Activated naive CD8-positive, alpha-beta T cell treated with anti-CD3 and anti-CD28 coated beads, Interleukin-2, amount 50 U/mL, for 16 hours (primary cell): ENCODE measurements around the gene RAD51B.
"Not testable (repeated sequence)": the region's sequence is repeated elsewhere in the genome, so short reads cannot be mapped to it uniquely, and the experiment has no call there.

Experiments used
- DNase-seq: peaks from one replicate; pipeline ENCODE4 v3.0.0-alpha.2; 2020; ENCODE audit warnings: low read depth, low spot score

The RAD51B gene

DNA sequence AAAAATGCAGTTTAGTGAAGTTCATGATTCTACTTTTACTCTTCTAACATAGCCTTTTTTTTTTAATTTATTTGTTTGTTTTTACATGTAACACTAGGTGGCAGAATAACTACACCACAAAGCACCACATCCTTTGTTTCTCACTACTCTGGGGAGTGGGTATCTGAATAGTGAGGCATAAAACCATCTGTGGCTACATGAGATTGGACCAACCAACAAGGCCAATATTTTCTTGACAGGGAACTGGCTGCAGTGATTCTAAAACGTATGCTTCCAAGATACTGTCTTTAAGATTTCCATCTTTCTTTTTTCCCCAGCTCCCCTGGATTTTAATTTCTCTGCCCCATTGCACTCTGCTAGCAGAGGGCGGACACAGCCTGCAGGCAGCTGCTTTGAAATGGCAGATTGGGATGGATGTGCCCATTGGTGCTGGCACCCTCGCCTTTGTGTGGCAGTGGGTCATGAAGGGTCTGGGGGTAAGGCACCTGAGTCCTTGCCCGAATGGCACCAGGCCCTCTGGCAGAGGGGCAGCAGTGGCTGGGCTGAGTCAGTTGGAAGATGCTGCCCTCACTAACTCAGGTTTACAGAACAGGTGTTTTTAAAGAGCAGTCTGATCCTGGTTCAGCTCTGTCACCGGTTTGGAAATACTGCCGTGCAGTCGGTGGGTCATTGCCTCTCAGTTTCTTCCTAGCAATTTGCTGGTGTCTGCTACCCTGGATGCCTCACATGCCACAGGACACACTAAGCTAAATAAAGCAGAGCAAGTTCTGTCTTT lies 429.1 kb downstream of the RAD51B start:
- DNase-seq, result no peak

DNA sequence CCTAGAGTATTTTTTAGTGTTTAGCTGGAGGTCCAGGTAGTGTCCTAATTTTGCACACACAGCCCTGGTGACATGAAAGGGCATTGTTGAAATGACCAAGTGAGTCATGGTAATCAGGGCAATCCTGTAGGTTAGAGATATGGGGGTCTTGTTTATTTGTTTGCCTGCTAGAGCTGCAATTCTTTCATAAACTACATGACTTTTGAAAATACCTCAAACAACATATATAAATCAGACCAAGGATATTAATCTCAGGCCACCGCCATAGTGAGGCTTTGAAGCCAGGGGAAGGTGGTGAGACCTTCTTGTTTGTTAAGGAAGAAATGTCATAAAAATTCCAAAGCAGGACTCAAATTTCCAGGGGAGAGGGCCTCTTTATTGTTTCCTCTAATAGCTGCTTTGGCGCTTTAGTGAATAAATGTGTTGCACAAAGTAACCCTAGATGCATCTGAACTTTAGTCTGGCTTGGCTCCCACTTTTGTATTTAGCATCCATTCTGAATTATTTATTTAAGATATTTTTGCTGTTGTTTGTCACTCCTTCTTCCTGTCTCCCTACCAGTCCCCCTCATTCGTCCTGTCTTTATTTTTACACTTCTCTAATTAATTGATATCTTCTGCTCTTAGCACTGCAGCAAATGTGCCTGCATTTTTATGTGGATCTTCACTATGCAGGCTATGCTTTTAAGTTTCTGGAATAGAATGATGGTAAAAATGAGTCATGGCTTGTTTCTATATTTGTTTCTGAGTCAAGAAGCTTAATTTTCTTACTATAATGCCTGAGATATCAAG lies 430.3 kb downstream of the RAD51B start:
- DNase-seq, result no peak

DNA sequence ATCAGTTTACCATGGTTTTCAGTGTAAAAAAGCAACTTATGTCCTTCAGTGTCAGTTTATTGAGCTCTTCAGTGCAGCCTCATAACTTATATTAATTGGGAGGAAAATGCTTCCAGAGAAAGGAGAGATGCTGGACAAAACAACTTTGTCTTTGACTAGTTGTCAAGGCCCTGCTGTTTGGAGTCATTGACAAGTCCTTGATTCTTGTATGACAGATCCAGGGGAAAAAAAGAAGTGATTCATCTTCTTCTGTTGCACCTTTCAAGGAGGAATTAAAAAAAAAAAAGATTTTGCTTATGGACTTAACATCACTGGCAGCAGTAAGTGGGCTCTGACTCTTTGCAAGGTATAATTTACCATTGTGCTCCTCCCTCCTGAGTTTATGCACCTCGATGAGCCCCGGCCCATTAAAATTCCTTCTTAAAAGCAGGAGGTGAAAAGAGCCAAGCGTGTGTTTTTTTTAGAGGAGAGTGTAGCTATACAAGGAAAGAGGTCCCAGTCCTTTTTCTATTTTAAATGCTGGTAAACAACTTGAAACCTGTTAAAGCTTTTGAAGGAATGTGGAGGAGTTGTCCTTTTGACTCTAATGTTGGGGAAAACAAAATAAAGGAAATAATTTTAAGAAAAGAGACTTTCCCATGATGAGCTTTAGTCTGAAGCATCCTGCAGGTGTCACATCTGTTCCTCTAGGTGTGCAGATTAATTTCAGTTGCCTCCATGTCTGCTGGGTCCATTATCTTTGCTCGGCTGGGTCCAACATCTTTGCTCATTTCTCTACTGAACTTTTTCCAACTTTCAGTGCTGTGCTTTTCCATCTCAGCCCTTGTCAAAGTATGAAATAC lies 431.6 kb downstream of the RAD51B start:
- DNase-seq, result no peak

DNA sequence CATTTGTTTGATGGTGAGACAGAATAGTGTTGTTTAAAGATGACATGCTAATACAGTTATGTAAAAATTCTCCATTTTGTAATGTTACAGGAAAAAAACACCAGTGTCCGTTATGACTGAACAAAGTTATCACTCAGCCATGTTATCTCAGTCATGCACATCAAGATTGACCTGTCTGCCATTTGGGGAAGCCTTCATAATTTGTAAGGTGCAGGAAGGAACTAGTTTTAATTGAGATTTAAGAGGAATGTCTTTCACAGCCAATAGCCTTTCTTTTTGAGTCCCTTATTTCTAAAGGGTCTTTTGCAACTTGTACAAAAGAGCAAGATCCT lies 432.2 kb downstream of the RAD51B start:
- no peak for DNase-seq

DNA sequence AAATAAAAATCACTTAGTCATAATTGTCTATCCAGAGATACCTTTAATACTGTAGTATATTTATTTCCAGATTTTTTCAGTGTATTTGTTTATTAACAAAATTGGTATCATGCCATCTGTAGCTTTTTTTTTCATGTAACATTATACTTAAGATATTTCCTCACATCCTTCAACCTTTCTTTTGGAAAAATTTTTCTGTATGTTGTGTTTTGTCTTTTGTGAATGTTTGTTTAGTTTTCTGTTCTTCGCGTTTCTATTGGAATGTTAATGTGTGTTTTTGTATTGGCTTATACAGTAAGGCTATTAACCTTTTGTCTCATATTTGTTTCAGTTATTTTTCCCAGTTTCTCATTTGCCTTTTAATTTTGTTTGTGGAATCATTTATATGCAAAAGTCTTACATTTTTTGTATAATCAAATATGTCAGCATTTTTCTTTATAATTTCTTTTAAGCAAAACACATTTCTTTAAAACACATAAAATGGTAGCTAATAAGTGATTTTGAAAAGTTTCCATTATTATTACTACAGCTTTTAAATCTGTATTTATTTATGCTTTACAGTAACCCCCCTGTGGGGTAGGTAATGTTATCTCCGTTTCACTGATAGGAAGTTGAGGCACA lies 433.7 kb downstream of the RAD51B start:
- DNase-seq, result no peak

DNA sequence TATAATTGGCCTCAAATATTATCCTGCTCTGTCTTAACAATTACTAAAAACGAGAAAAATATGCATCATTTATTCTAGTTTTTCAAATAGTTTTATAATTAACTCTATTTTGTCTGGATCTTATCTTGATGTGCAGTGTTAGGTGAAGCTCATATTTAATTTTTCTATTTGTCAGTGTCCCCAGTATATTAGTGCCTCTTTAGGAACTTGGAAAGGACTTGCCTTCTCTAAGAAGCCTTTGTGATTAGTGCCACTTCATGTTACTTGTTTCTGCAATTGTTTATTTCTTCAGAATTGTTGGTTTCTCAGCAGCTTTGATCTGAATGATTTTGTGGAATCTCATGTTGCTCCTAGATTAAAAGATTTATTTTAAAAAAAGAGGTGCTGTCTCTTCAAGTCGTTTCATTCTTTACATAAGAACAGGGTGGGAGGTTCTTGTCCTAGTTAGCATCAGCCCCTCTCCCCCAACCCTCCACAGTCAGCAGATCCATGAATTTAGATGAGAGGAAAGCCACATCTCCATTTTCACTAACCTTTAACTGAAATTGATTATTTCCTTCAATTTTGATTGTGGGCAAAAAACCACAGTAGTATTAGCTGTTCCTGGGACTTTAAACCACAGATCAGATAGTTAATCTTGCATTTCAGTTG lies 434.4 kb downstream of the RAD51B start:
- DNase-seq, result no peak

DNA sequence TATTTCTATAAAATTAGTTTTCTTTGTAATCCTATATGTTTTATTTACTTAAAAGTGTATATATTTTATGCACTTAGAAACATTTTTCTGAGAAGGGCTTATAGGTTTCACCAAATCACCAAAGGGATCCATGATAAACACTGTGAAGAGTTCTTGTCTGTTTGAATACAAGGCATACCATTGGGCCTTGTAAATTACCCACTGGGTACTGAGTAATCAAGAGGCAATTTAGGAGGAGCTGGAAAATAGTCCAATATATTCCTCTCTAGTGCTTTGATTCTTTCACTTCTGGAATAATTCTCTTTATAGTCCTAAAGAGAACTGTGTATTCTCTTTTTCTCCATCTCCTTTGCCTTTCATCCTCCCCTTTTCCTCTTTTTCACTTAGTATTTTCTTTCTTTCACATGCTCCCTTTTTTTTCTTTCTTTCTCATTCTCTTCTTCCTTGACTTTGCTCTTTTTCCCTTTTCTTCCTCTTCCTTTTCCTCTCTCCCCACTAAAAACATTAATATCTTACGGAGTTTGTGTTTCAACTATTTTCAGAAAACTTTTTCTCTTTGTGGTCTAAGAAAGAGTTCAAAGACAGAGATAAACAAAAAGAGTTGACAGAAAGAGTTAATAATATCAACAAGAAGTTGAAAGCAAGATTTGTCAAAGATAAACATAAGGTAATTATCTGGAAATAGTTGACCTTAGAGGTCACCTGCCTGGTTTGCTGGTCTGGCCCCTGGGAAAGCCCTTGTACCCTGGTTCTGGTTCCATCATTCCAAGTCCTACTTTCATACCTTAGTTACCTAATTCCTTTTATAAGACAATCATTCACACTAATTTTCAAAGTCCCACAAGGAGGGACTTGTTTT lies 435.3 kb downstream of the RAD51B start:
- DNase-seq, result no peak

DNA sequence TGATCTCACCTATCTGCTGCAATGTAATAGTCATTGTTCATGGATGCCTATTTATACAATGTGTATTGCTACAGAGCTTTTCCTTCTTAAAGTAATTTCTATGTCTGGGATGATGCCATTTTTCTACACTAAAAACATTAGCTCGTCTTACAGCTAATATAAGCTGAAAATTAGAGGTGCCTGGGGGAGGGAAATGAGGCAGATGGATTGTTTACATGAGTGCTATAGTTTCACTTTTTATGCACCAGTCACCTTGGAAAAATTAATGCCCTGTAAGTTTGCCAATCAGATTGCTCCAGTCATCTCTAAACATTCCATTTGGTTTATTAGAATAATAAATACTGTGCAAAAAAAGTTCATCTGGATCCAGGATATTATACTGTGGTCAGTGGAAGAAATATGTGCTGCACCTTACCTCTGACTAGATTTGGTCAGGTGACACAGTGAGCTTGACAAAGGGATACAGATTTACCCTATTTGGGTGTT lies 436.2 kb downstream of the RAD51B start:
- DNase-seq, result no peak

DNA sequence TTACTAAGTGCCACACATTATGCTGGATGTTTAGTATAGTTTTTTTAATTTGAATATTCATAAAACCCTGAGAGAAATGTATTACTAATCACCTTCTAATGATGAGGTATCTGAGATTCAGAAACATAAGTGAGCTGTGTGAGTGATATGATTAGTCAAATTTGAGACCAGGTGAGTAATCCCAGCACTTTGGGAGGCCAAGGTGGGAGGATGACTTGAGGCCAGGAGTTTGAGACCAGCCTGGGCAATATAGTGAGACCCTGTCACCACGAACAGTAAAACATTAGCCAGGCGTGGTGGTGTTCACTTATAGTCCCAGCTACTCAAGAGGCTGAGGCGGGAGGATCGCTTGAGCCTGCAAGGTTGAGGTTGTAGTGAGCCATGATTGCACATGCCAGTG lies 438.4 kb downstream of the RAD51B start:
- no peak for DNase-seq

DNA sequence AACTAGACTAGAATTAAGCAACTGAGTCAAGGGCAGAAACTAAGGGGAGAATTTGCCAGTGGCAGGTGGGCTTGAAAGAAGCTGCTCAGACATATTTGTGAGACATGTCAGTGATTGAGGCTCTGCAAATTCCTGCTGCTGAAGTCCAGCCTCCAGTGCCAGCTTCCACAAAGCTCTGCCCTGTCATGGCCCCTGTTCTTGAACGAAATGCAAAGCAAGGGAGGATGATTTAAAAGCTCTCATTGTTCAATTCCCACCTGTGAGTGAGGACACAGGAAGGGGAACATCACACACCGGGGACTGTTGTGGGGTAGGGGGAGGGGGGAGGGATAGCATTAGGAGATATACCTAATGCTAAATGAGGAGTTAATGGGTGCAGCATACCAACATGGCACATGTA lies 439.4 kb downstream of the RAD51B start:
- not testable (repeated sequence) for DNase-seq

DNA sequence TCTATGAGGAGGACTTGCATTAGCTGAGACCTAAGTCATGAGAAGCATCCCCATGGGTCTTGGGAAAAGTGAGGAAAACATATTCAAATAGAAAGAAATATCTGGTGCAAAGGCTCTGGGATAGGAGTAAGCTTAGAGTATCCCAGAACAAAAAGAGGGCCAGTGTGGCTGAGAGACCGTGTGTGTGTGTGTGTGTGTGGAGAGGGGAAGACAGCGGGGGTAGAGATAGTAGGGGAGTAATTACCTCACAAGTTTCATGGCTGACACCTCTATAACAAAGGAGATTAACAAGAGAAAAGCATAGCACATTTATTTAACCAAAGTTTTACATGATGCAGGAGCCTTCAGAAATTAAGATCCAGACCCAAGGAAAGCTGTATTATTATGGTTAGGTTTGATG lies 440.5 kb downstream of the RAD51B start:
- DNase-seq, result no peak

DNA sequence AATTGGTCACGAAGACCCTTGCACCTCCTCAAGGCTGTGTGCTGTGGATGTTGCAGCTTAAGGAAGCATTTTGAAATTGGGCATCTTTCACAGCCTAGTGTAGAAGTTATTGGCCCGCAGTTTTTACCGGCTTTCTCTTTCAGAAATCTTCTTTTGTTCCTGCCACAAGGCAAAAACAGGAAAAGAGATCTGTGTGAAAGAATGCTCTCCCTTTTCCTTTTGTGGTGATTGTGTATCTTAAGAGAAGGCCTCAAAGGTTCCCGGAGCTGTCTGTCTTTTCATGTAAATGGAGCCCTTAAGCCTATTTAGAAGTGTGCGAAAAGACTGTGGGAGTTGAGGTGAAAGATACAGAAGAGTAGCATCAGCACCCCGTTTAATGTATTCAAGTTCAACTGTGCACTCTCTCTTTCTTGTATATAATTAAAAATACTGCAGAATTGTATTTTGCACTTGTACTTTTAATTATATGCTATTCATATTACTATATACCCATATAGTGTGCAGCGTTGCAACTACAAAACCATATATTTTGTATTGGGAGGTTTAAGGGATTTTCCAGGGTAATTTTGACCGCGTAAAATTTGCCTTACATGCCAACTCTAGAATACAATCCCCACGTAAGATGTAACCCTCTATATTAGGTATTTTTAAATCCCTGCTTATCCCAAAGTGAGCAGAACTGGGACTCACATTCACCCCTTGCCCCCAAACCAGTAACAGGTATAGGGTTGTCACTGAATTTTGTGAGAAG lies 441.7 kb downstream of the RAD51B start:
- DNase-seq, result no peak

DNA sequence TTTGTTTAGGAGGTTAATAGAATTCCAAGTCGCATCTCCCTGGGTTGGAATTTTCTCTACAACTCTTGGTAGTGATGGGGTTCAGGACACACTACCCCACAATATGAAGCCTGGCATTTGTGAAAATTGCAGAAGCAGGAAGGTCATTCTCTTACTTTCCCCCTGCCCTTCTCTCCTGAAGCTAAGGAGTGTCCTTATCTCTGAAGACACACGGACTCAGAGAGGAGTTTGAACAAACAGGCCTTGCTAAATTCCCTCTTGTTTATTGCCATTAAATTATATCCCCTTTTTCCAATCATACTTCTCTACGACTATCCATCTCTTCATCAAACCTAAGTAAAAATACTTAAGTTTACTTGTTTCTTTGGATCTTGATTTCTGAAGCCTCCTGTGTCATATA lies 443.0 kb downstream of the RAD51B start:
- DNase-seq, result no peak

DNA sequence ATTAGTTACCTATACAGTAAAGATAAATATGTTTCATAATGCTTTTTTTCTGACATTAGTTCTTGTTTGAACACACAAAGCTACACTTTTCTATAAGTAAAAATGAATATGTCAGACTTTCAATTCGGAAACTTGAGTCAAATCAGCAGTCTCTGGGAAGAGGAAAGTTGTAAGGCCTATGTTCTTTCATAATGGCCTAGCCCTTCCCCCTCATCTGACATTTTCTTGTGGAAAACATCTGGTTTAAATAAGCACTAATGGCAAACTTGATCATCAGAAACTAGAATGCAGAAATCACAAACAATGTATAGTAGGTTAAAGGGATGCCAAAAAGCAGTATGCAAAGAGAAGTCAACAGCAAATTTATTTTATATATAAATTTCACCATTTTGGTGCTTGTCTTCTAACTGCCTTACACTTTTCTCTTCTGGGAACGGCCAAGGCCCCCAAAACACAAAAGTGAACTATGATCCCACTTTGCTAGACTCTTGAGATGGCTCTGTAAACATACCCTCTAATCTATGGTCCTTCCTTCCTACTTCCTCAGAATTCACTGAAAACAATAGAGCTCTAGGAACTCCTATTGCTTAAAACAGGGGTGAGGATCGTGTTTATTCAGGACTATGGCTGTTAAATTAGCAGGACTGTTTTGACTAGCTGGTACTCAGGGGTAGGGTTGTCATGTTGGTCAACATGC lies 444.1 kb downstream of the RAD51B start:
- DNase-seq, result no peak

DNA sequence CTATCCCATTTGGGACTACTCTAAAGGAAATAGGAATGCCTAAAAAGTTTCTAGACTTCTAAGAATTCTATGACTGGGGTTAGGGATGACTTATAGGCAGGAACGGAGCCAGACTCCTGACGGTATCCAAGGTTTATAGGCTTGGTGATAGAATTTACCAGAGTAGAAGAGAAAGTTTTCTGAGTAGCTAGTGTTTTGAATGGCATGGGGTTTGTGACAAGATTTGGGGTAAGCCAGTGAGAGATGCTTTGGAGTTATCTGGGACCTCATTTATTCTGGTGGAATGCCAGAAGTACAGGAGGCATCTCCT lies 444.6 kb downstream of the RAD51B start:
- no peak for DNase-seq

DNA sequence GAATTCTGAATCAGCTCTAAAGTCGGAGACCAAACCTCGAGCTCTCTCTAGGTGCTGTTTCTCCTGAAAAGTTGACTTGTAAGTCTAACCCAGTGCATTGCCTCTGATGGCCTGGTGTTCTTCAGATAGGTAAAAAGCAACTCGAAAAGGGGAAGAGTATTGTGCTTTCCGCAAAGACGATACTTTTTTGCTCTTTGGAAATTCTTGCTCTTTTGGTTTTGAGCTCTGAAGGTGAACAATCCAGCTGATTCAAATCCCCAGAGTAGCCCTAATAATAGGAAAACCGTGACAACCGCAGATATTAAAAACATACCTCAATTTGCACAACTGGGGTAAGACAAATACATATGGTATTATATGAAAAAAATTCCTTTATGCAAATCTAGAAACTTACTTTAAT lies 447.4 kb downstream of the RAD51B start:
- DNase-seq, result no peak

DNA sequence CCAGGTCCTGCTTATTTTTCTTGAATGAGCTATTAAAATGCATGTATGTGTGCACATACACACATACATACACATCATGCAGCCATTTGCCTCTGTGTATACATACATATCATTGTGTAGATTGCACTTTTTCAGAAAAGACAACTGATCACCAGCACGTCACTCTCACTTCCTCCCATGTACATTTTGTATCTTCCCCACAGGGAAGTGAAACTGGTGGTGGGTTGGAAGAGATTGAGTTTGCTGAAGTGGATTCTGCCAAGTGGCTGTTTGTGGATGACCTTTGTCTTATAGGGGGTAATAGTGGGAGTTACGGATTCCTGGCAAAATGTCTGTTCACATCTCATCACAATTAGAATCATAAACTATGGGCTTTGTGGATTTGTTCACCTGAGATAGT lies 448.6 kb downstream of the RAD51B start:
- no peak for DNase-seq

DNA sequence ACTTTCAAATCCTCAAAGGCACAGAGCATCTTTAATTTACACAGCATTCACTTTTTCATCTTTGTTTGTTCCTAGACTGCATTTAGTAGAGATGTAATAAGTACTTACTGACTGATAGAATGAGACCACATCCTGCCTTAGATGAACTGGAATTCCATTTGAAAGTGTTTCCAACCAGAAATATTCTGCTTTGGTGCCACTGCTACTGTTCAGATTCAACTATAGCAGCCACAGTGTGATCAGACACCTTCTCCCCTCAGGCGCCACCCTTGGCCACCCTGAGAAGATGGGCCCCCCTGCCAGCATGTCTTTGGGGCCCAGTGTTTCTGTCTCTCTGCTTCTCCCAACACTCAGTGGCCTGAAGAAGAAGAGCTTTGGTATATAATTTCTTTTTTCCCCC lies 449.1 kb downstream of the RAD51B start:
- DNase-seq, result no peak
